HG02798 (cell line): ENCODE results near the gene GARIN5B.

Experiments used
- ATAC-seq: cut with Tn5 transposase; IDR thresholded peaks from one replicate; pipeline ENCODE4 v1.9.1; 2021; ENCODE audit warnings: mild to moderate bottlenecking; ENCODE audit not compliant: unreplicated experiment, poor library complexity

Gene GARIN5B

GRCh38 chr19:55304980-55305379 lies 58.1 kb downstream of the GARIN5B start:
- no peak for ATAC-seq
